A204.1 (cell line): ENCODE measurements around the gene CLIP2.
A peak's percentile ranks its signal among the peaks of the same experiment; 100 is the strongest.
"Not testable (repeated sequence)": the region's sequence is repeated elsewhere in the genome, so short reads cannot be mapped to it uniquely, and the experiment has no call there.

Source experiments
- FAIRE-seq: peaks from 2 replicates; lab custom pipeline; 2012; peaks lifted over from hg19 to GRCh38; lab: Jason Lieb, UNC

Gene CLIP2

GRCh38 chr7:74289018-74289658 is at the start of gene CLIP2:
Gene CLIP2, plus strand, starts transcription at chr7:74289407. Its CDS starts 28,140 bp downstream, at chr7:74317547.
- FAIRE-seq = no peak

- no peak for FAIRE-seq
Measured at GRCh38 chr7:74240482-74240881, 48.7 kb upstream of the CLIP2 start.

DNA sequence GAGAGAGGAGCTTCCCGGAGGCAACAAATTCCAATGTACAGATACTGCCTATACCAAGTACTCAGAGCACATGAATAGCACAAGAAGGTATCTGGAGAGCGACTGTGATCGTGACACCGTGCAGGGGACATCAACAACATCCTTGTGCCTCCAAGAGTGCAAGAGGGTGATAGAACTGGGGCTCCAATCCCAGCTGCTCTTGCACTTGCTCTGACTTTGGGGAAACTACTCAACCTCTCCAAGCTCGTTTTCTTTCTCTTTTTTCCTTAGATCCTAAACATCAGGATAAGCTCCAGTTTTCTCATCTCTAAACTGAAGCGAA is 47.1 kb upstream of the CLIP2 start:
- no peak for FAIRE-seq

- no peak for FAIRE-seq
Measured at GRCh38 chr7:74246497-74246896, 42.7 kb upstream of the CLIP2 start.

GRCh38 chr7:74248156-74248555 is 41.1 kb upstream of the CLIP2 start:
- FAIRE-seq = no peak

DNA sequence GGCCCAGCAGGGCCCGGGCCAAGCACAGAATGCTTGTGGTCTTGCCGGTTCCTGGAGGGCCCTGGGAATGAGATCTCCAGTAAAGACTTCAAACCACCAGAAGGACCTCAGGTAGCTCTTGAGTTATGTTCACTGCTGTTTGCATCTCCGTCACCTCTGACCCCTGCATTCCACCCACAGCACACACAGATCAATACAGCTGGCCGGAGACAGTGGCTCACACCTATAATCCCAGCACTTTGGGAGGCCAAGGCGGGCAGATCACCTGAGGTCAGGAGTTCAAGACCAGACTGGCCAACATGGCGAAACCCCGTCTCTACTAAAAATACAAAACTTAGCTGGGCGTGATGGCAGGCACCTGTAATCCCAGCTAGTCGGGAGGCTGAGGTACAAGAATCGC is 40.1 kb upstream of the CLIP2 start:
- FAIRE-seq = not testable (repeated sequence)

GRCh38 chr7:74252893-74253292 is 36.3 kb upstream of the CLIP2 start:
- FAIRE-seq = no peak

DNA sequence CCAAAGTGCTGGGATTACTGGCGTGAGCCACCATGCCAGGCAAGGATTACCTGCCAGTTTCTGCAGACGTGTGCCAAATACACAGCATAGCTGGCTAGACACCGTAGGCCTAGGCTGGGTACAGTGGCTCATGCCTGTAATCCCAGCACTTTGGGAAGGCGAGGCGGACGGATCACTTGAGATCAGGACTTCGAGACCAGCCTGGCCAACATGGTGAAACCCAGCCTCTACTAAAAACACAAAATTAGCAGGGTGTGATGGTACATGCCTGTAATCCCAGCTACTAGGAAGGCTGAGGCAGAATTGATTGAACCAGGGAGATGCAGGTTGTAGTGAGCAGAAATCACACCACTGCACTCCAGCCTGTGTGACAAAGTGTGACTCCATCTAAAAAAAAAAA is 35.9 kb upstream of the CLIP2 start:
- no peak for FAIRE-seq

- no peak for FAIRE-seq
Measured at GRCh38 chr7:74253835-74254128, 35.4 kb upstream of the CLIP2 start.

GRCh38 chr7:74254129-74254857 is 34.9 kb upstream of the CLIP2 start, which contains the start of gene RFC2:
Gene RFC2, minus strand, starts transcription at chr7:74254399. Its CDS starts 16 bp downstream, at chr7:74254383.
- peak; percentile 47 for FAIRE-seq

DNA sequence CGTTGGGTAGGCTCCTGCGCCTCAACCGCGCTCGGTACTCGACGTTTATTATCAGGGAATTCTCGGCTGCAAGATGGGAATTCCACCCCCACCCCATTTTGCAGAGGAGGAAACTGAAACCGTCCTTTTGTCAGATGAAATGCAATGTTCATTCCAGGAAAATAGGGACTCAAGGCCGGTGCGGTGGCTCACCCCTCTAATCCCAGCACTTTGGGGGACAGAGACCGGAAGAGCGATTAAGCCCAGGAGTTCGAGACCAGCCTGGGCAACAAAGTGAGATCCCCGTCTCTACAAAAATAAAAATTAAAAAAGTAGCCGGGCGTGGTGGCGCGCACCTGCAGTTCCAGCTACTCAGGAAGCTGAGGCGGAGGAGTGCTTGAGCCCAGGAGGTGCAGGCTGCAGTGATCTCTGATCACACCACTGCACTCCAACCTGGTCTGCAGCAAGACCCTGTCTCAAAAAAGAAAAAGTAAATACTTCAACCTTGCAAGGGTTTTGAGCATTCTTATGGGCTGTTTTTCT is 34.3 kb upstream of the CLIP2 start:
- FAIRE-seq = no peak

DNA sequence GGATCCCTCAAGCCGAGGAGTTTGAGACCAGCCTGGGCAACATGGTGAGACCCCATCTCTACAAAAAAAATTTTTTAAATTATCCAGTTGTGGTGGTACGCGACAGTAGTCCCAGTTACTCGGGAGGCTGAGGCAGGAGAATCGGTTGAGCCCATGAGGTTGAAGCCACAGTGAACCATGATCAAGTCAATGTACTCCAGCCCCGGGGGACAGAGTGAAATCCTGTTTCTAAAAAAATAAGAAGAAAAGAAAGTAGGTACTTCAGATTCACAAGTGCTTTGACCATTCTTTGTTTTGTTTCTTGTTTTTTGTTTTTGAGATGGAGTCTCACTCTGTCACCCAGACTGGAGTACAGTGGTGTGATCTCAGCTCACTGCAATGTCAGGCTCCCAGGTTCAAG is 33.7 kb upstream of the CLIP2 start:
- FAIRE-seq = not testable (repeated sequence)

GRCh38 chr7:74256491-74257408 is 32.5 kb upstream of the CLIP2 start:
- FAIRE-seq = no peak

DNA sequence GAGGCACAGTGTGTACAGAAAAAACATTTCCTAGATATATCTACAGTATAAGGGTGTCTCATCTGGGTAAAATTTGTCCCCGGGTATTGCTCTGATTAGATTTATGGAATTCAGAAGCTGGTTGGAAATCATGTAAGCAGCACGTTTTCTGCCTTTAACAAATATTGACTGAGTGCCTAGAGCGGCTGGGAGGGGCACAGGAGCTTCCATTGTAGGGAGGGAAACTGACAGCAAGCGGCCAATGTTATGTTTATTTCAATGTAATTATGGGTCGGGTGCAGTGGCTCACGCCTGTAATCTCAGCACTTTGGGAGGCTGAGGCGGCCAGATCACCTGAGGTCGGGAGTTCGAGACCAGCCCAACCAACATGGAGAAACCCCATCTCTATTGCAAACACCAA is 30.6 kb upstream of the CLIP2 start:
- no peak for FAIRE-seq

GRCh38 chr7:74262639-74263398 is 26.4 kb upstream of the CLIP2 start:
- FAIRE-seq = no peak

GRCh38 chr7:74263399-74264120 is 25.6 kb upstream of the CLIP2 start:
- FAIRE-seq = no peak

- FAIRE-seq = no peak
Measured at GRCh38 chr7:74266191-74266963, 22.8 kb upstream of the CLIP2 start.

- FAIRE-seq = no peak
Measured at GRCh38 chr7:74267756-74268565, 21.2 kb upstream of the CLIP2 start.

GRCh38 chr7:74269757-74270277 is 19.4 kb upstream of the CLIP2 start:
- FAIRE-seq = no peak

- FAIRE-seq = no peak
Measured at GRCh38 chr7:74271742-74272141, 17.5 kb upstream of the CLIP2 start.
